SIG-M5 treated with dmso at 0.1 percent for 504 hours (cell line): ENCODE results near the gene CYB5R2.
"Not testable (repeated sequence)": the region's sequence is repeated elsewhere in the genome, so short reads cannot be mapped to it uniquely, and the experiment has no call there.

Source experiments
- DNase-seq: peaks from one replicate; lab custom pipeline; 2025; ENCODE audit not compliant: unreplicated experiment; lab: John Stamatoyannopoulos, UW

CYB5R2 gene

GRCh38 chr11:7670641-7671040 is 2.7 kb downstream of the CYB5R2 start:
- peak; percentile 41 for DNase-seq

DNA sequence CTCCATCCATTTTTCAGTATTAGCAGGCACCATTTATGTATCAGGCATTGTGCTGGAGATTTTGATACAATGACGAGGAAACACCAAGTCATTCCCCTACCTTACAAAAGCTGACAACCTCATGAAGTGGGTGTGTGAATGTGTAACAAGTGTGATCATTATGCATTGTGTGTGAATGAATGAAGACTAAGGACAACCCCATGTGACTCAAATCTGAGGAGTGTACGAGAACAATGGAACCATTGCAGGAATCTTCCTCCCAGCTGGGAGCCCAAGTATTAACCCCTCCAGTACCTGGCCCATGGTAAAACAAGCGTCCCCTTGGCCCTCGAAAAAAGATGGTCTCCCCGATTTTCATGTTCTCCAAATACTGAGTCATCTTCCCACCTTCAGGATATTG is 4.4 kb downstream of the CYB5R2 start:
- no peak for DNase-seq

GRCh38 chr11:7668464-7668863 is 4.8 kb downstream of the CYB5R2 start:
- no peak for DNase-seq

GRCh38 chr11:7667460-7667859 is 5.8 kb downstream of the CYB5R2 start:
- no peak for DNase-seq

DNA sequence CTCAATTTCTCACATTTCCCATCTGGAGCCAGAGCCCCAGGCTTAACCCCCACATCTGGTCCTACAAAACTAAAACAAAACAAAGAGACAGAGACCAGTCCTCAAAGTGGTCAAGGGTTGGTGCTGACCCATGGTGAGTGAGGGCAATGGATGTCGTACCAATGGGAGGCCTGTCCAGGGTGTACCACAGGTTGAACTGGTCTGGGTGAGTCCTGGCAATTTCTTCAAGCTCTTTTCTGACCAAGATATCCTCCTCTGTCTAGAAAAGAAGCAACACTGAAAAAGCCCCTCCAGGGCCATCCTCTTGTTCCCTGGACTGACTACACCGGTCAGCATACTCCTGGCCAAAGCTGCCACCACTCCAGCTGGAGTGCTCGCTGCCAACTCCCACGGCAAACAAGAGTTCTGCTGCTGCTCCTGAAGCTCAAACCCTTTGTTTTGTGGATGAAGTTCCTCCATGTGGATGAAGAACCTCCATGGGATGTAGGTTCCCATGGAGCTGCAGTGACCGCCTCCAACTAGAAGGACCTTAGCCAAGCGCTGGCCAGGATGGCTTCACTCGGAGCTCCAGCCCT is 6.9 kb downstream of the CYB5R2 start:
- DNase-seq = no peak

GRCh38 chr11:7665473-7666291 is 7.6 kb downstream of the CYB5R2 start:
- DNase-seq = peak; percentile 56

GRCh38 chr11:7664867-7665266 is 8.4 kb downstream of the CYB5R2 start:
- DNase-seq = no peak

GRCh38 chr11:7663531-7663930 is 9.8 kb downstream of the CYB5R2 start:
- not testable (repeated sequence) for DNase-seq

- no peak for DNase-seq
Measured at GRCh38 chr11:7657306-7658025, 15.8 kb downstream of the CYB5R2 start.

- DNase-seq = no peak
Measured at GRCh38 chr11:7656704-7657103, 16.6 kb downstream of the CYB5R2 start.

GRCh38 chr11:7655253-7656217 is 17.8 kb downstream of the CYB5R2 start:
- DNase-seq = no peak

- no peak for DNase-seq
Measured at GRCh38 chr11:7654195-7654705, 19.1 kb downstream of the CYB5R2 start.

GRCh38 chr11:7651700-7652099 is 21.6 kb downstream of the CYB5R2 start:
- DNase-seq = no peak

- peak; percentile 5 for DNase-seq
Measured at GRCh38 chr11:7651140-7651551, 22.2 kb downstream of the CYB5R2 start.

GRCh38 chr11:7648264-7648663 is 25.0 kb downstream of the CYB5R2 start:
- DNase-seq = no peak

DNA sequence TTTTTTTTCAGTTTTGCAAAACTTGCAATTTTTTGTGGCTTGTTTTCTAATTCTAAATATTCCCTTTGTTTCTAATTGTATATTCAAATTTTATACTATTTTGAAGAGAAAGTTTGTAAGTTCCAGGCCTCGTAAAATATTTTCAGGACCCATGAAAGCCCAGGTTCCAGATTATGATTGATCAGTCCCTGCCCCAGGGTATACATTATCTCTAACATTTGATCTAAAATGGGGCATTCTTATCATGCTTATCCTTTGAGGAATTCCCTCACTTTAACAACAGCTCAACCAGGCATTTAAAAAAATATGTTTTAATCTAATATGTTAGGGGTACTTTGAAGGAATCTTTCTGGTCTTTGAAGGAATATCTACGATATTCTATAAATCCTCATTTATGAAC is 26.4 kb downstream of the CYB5R2 start:
- DNase-seq = no peak

DNA sequence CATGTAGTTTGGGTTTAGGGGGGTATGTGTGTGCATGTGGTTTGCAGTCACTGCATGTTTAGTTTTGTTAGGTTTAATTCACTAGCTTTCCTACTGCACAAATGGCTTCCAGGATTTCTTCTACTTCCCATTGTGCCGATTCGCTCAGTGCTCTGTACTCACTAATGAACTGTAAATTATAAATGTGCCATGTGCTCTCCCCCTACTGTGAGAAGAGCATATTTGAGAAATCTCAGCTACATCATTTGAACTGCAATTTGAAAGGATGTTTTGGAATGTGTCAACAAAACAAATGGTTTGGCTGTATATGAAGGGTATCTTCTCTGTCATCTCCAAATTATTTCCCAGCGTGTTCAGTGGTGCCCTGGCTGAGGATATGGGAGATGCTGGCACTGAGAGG is 28.1 kb downstream of the CYB5R2 start:
- DNase-seq = no peak

DNA sequence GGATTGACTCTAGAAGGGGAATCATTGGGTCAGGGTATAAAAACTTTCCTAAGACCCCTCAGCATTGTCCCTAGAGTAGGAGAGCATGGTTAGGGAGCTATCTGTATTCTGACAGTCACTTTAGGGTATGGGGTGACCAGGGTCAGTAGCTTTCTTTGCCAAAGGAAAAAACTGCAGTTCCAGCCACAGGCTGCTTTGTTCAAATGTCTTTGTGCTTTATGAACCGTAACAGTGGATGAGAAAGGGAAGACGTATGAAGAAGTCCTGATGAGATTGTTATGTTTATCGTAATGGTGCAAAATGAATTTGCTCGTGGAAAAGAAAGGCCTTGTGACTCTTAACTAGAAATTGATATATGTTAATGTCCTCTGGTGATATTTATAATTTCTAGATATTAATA is 30.0 kb downstream of the CYB5R2 start:
- no peak for DNase-seq

DNA sequence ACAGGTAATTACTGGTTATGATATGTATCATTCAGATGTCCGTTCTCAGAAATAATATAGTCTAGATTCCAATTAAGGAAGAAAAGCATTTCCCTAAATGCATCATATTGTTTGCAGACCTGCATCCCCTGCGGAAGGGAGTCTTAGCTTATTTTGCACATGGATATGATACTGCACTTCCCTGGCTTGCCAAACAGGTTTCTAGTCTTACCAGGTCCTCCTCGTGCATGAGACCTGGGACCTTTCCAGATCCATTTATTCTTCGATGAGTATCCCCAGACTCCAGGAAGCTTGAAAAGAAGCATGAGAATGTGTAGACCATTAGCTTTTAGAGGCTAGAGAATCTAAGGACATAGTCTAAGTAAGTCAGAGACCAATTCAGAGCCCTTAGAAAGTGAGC is 30.6 kb downstream of the CYB5R2 start:
- no peak for DNase-seq

DNA sequence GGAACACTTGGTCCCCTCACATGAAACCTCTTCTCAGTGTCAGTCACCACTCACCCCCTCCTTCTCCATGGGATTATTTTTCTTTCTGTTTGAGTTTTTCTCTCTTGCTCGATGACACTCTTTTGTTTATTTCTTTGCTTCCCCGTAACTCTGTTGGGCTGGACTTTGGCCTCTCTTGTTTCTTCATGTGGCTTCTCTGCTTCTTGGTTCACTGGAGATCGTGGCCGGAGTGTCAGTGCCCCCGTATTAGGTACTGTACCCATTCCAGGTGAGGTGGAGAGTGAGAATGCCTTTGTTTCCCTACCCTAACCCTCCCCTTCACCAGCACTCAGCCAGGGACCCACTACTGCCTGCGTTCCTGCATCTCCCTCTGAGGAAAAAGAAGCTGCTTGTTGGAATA is 32.5 kb downstream of the CYB5R2 start:
- no peak for DNase-seq

- DNase-seq = no peak
Measured at GRCh38 chr11:7639643-7640025, 33.7 kb downstream of the CYB5R2 start.
